NCI-H2107 treated with DMSO at 0.1 percent for 48 hours (cell line): ENCODE data around the gene DMRT3.

ENCODE experiments used
- DNase-seq: peaks from one replicate; lab custom pipeline; 2025; ENCODE audit not compliant: unreplicated experiment; lab: John Stamatoyannopoulos, UW

The DMRT3 gene

DNA sequence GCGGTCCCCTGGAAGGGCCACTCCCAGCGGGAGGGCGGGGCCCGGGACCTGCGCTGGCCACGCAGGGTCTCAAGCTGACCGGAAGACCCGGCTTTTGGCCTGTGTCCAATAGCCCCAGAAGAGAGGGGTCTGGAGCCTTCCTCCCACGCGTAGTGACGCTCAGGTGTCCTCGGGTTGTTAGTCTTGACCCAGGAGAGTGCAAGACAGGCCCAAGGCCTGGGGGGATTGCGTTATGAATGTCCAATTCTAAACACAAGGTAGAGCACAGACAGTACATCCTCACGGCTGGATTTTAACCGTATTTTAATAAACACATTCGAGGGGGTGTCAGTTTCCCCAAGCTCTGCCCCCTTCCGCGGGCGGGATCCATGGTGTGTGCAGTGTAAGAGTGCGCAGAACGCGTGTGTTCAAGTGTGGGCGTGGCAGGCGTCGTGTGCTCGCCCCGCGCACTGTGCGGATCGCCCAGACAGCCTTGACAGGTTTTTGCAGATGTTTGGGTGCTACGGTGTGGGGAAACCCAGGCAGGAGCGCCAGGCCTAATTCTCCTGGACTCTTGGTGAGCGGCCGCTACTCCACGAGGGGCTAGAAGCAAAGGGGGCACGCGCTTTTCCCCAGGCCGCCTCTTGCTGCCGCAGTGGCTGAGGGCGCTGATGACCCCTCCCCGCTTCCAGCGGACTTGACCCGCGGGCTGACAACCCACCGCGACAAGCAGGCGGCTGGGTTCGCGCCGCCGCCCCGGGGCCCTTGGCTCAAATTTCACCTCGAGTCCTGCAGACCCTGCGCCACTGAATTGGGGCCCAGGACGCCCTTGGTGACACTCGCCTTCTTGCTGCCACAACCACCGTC lies 6.1 kb upstream of the DMRT3 start:
- DNase-seq, result no peak

DNA sequence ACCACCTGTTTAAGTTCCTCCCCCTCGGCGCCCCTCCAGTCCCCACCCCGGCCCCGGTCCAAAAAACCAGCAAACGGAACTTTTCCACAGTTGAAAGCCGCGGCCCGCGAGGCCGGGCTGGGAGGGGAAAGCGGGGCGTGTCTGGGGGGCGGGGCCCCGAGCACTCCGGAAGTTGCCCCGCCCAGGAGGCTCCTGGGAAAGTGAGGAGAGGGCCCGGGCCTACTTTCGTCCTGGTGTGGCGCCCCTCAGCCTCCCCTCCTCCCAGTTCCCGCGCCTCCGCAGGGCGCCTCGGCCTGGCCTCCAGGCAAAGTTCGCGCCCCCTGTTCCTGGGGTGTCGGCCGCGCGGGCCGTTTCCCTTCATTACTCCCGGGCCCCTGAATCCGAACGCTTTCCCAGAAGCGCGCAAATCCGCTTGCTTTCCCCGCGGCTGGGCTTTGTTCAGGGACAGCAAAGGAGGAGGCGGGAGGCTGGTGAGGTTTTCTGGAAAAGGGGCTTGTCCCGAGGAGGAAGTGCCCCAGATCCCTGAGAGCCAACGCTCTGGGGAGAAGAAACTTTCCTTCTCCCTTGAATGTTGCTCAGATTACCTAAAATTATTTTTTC lies 4.5 kb upstream of the DMRT3 start:
- no peak for DNase-seq

DNA sequence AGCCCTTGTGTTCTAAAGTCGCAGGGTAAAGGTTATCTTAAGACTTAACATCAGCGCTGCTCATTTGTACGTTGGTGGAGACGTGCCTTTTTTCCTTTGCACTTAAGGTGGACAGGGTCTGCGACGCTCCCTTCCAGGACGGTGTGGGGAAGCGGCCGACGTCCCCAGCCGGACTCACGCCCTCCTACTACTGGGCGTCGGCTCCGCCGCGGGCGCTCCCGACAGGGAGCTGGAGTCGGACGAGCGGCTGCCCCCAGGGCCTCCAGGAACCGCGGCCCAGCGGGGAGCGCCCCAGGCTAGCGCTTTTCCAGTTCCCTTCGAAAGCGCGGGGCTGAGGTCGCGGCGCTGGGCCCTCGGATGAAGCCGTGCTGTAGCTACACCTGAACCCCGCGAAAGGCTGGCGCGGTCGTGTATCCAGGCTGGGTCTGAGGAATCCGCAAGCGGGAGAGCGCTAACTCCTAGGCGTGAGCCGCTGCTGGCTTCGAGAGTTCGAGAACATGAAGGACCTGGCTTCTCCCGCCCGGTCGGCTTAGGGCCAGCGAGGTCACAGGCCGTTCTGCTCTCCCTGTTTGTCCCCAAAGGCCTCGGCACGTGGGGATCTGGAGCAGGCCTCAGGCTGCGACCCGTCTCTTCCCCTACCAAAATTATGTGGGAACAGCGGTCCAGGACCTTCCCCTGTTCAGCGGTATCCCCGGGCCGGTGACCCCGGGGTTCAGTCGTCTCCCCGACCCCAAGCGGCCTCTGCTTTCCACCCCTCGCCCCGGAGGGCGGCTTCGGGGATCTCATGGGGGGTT lies 3.8 kb upstream of the DMRT3 start:
- no peak for DNase-seq

DNA sequence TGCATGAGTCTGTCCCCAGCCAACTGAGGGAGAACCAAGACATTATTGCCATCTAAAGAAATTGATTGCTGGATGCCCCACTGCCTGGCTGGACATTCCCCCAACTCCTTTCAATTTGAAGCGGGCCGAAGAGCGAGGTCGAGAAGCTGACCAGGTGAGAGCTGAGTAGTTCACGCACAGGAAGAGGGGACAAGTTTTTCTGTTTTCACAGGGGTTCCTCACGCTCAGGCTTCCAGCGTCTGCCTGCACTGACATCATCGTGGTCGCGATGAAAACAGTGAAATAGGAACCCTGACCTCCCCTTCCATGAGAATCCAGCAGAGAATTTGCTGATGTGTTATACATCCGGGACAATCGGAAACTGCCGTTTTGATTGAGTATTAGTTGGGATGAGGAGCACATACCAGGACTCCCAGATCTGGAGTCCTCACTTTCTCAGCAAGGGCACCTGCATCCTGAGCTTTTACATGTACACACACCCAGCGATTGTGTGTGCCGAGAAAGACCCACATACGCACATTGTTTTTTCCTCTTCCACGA lies 3.1 kb upstream of the DMRT3 start:
- DNase-seq, result no peak

DNA sequence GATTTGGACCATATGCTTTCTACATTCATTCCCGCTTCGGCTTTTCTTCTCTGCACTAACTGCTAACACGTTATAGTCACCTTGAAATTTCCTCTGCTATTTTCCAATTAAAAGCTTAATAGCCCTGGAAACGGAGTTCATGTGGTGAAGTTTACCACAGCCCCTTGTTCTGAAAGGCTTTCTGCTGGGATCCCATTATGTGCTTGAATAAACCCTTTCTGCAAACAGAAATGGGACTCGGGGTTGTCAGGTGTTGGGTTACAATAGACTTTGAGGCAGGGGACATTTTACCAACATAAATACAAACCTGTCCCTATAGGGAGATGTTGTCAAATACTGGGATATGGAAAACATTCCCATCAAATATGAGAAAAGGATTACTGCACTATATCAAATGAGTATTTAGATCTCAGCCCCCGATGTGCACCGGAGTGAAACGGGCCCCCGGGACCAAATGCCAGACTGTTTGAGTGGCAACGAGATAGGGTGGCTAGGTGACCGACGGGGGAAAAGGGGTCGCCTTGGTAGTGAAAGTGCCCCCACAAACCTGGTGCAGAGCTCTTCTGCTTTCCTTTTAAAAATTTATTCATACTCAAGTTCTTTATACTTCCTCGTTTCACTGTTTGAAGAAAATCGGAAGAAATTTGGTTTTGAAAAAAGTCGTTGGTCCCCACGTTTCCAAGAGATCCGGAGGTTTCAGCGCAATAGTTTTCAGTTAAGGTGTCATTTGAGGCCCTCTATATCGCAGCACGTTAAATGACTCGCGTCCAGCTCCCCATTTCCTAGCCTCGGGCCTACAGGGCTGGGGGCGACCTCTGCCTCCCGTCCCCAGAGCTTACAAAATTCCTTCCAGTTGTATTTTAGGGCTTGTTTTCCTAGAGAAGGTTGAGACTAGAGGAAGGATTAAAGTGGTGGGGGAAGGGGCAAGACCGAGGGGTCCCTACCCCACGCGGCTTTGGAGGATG lies 2.1 kb upstream of the DMRT3 start:
- peak; percentile 43 for DNase-seq

DNA sequence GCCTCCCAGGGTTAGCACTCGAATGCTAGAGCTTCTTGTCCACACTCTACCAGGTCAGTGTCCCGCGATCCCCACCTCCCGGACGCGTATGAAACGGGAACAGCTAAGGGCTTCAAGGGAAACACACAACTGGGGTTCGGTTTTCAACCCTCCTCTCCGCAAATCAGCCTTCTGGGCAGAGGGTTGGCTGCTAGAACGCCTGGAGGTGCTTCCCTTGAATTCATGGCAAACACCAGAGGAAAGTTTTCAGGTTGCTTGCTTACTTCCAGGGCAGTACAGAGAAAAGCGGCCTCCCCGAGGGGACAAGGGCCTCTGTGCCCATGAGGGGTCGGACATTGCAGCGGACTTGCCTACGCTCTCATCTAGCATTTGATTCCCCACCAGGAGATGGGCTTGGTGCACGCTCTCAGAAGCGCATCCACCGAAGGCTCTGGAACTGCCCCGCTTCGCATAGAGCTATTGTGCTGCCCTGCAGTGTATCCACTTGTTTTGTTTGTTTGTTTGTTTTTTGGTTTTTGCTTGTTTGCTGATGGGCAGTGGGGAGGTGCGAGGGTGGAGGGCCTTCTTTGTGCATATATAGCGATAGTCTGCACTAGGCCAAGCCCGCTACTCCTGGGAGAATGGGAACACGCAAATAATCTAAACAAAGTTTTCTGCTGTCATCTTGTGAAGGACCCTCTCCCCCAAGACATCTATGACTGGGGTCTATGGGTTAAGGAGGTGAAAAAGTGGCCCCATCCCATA lies 1.3 kb upstream of the DMRT3 start:
- no peak for DNase-seq

DNA sequence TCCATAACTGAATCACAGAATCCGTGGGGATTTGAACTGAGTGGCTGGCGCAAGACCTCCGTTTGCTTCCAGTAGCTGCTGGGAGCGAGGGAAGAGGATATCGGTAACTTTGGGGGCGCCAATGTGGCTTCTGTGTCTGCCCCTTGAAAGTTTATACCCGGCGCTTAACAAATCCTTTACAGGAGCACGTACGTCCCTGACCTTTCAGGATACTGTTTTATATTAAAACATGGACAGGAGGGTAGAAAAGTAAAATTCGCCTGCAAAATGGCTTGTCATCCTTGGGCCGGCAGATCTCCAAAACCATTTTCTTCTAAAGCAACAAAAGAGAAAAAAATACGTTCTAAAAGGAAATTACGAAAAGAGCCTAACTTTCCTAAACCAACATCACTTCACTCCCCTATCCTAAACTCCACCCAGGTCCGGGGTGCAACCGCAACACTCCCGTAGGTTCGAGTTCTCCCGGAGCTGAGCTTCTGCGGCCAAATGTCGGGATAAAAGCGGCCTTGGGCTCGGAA lies 656 bp upstream of the DMRT3 start:
- DNase-seq, result no peak

DNA sequence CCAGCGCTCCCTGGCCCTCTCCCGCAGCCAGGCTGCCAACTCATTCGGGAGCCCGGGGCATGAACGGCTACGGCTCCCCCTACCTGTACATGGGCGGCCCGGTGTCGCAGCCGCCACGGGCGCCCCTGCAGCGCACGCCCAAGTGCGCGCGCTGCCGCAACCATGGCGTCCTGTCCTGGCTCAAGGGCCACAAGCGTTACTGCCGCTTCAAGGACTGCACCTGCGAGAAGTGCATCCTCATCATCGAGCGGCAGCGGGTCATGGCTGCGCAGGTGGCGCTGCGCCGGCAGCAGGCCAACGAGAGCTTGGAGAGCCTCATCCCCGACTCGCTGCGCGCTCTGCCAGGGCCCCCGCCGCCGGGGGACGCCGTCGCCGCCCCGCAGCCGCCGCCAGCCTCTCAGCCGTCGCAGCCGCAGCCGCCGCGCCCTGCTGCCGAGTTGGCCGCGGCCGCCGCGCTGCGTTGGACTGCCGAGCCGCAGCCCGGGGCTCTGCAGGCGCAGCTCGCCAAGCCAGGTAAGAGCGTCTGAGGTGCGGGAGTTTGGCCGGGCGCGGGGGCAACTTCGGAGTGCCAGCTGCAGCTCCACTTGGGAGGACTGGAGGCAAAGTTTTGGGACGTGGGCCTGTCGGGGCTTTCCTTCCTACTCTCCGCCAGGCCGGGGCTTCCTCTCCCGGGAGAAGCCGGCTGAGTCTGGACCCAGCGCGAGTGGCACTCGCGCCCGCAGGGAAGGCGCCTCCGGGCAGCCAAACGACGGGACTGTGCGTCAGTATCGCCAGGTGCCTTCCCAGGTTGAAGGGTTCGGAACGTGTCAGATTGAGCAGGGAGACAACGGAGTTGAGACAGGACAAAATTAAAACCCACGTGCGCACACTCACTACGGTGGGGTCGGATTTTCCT lies 735 bp downstream of the DMRT3 start:
- DNase-seq, result no peak

DNA sequence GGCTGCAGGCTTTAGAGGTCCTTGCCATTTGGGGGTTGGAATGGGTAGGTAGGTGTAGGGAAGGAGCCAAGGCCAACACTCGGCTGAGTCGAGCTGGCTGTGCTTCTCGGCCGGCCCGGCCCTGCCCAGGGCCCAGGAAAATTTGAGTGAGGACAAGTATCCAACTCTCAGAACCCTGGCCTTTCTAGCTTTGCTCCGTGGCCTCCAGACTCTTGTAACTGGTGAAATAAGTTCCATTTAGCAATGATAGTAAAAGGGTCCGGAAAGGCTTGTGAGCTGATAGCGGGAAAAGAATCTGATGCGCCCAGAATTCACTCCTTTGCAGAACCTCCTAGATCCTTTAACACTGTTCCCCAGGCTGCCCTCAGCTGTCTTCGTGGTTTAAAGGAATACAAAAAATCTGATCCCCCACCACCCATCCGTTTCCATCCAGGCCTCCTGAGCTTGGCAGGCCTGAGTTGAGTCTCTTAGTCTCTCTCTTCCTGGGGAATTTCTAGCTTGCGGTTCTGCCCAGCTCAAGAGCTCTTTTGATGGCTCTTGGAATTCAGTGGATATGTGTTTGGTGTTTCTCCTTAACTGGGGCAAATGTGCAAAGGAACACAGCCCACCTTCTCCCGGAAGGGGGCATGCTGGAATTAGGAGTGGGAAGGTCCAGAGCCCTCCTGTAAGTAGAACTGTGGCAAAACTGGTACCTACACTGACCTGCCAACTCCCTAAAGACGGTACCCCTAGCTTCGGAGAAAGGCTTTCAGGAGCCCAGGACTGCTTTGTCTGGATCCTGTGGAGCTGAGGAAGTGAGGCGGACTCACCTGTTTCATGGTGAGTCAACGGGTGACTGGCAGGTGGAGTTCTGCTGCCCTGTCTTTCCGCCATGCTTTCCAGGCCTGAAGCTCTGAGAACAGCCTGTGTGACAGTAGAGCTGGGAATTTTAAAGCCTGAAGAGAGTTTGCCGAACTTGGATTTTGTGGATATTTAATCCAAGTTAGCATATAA lies 1.7 kb downstream of the DMRT3 start:
- DNase-seq, result no peak

DNA sequence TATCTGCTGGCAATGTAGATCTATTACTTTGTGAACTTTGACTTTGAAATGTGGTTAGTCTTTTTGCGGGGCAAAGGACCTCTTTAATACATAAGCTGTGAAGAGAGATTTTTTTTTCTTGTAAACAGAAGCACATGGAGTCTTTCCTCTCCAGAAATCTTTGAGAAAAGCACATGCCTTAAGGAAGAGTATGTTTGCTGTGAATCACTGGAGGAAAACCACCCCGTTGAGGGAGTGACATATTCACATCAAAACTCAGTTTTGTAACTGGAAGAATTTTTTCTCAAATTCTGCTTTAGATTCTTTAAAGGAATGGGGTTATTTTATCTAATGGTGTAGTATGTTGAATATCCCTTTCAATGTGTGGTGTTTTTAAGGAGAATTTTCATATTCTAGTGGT lies 3.5 kb downstream of the DMRT3 start:
- no peak for DNase-seq

DNA sequence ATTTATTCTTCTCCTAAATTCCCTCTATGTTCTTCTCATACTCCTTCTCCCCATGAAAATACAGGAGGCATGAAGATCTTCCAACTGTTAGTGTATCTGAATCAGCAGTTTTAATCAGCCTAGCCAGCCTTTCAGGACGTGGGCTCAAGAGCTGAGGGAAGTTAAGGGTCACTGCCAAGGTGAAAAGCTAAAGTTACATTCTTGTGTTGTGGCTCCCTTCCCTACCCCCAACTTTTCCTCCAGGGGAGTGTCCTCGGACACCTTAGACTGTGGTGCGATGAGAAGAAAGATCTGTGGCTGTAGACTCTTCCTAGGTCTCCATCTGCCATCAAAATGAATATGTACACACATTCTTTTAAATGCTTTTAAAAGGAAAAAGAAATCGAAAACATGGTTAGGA lies 4.2 kb downstream of the DMRT3 start:
- DNase-seq, result no peak

DNA sequence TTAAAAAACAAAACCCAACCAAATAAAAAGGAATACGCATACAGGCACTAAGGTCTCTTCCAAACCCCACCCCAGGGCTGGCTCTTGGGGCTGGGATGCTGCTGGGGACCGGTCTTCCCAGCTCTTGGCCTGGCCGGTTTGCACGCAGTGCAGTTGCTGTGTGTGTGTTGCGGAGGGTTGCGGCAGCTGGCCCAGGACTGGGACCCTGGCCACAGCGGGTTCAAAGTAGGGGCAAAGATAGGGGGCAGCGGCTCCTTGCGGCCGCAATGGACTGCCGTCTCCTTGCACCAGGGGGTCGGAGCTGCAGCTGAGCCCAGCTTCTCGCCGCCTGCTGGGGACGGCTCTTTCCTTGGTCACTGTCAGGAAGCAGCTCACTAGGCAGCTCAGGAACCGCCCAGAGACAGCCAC lies 5.0 kb downstream of the DMRT3 start:
- no peak for DNase-seq

DNA sequence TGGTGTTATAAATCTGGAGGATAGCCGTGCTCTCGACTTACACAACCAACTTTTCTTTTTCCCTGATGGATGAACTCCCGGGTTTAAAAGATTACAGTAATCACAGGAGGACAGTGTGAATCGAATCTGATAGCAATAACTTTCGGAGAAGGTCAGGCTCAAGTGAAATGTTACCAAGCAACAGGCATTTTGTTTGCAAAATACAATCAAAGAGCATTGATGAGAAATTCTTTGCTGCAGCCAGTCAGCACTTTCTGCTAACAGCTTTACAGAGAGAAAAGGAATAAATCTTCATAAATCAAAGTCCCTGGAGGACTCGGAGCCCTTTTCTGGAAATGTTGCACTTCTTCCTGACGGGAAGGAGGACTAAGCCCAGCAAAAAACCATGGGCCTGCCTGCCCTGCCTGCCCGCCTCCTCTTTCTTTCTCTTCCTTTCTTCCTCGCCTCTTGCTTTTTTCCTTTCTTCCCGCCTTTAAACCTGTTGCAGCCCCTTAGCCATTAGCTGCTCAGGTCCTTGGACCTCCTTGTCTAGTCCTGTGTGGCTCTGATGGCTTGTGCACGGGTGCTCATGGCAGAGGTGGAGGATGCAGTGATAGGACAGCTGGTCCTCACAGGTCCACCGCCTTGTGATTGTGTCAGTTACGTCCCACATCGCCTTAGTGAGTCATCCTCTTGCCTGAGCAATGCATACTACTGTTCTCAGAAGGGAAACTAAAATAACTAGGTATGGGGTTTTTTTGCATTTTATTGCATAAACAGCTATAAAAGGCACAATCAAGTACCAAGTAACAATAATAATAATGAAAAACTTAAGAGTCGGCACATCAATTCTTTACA lies 6.2 kb downstream of the DMRT3 start:
- no peak for DNase-seq

DNA sequence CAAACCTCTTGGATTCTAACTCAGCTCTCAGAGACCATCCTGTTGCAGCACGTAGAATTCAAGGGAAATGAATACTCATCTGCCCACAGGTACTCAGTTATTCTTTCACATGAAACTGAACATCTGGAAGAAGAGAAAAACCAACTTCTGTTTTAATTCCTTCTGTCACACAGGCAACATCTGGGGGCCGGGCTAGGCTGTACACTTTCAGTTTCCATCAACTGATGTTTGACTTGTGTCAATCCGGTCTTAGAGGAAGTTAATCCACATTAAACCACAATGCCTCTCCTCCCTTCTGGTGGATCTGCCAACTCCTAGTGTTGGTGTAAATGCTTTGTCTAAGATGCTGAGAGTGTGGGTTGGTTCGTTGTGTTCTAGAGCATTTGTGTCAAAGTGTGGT lies 17.6 kb downstream of the DMRT3 start:
- DNase-seq, result no peak

DNA sequence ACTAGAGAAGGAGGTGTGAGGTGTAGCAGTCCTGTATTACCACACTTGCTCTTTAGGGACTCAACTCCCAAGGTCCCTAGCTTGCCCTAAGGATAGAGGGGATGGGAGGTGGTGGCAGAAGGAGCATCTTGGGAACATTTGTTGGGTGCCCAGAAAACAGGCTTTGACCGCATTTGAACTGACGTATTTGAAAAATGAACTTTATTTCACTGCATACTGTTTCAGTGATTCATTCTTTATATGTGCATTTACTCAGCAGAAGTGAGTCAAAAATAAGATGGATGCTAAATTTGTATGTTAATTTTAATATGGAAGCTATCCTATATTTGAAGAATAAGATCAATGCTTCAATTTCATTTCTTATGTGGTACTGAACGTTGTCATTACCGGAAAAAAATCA lies 18.7 kb downstream of the DMRT3 start:
- DNase-seq, result no peak

DNA sequence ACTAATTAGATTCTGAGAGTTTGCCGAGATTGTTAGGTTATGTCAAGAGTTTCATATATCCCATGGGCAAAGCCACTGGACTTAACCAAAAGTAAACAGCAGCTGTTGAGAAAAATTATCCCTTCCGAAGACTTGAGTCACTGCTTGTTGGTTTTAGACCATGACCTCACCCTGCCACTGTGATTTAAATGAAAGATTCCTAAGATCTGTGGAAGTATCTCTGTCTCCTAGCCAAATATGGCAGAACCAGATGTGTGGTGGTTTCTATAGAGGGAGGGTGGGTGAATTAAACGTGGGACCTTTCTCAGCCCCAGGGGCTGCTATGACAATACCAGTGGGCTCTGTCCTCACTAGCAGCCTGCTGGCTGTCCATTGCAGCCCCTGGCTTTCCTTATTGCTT lies 19.3 kb downstream of the DMRT3 start:
- no peak for DNase-seq
